Adipocyte (in vitro differentiated cells): Measurements from ENCODE around the gene BACH2.

Experiments used
- DNase-seq: peaks from one replicate; pipeline ENCODE4 v3.0.0-alpha.2; 2015; ENCODE audit warnings: low read depth
- H3K27me3 ChIP-seq: replicated peaks from 2 replicates; pipeline ENCODE4 v1.7.0; 2013; ENCODE audit warnings: mild to moderate bottlenecking, low read length, moderate library complexity; ENCODE audit not compliant: control insufficient read depth, insufficient read depth
- H3K36me3 ChIP-seq: 2 replicates; pipeline ENCODE4 v1.7.0; 2013; ENCODE audit warnings: low read length, mild to moderate bottlenecking, moderate library complexity; ENCODE audit not compliant: control insufficient read depth, insufficient read depth, severe bottlenecking
- H3K4me1 ChIP-seq: 2 replicates; pipeline ENCODE4 v1.7.0; 2013; ENCODE audit warnings: mild to moderate bottlenecking, low read length, moderate library complexity; ENCODE audit not compliant: control insufficient read depth, insufficient read depth
- H3K4me3 ChIP-seq: 2 replicates; pipeline ENCODE4 v1.7.0; 2013; ENCODE audit warnings: mild to moderate bottlenecking, low read length, moderate library complexity
- H3K9ac ChIP-seq: 2 replicates; pipeline ENCODE4 v1.7.0; 2013; ENCODE audit warnings: mild to moderate bottlenecking, low read length, moderate library complexity
- H3K9me3 ChIP-seq: 2 replicates; pipeline ENCODE4 v1.7.0; 2013; ENCODE audit warnings: mild to moderate bottlenecking, low read length, moderate library complexity; ENCODE audit not compliant: control insufficient read depth

The BACH2 gene

DNA sequence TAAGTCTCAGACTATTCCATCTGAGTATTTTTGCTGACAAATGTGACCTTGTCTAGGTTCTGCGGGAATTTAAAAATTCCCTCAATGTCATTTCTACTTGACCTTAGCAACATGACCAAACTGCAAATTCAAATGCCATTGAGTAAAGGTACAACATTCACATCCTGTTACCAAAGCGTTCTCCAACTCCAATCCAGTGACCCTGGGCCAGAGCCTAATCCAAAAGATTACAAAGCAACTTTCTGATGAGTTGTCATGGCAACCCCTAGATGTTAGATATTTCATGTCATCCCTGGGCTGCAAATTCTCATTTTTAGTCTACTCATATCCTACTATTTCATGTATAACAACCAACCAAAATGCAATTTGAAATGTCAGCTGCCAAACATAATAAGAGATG lies 65.3 kb downstream of the BACH2 start:
- Histone ChIP-seq H3K9ac (no peak overlapping the region), H3K36me3 (no peaks in the 10 kb centered on the region), H3K4me3 (no peak overlapping the region), H3K4me1 (no peaks in the 10 kb centered on the region), H3K27me3 (no peaks in the 10 kb centered on the region), H3K9me3 (no peaks in the 10 kb centered on the region)
- no peak for DNase-seq

DNA sequence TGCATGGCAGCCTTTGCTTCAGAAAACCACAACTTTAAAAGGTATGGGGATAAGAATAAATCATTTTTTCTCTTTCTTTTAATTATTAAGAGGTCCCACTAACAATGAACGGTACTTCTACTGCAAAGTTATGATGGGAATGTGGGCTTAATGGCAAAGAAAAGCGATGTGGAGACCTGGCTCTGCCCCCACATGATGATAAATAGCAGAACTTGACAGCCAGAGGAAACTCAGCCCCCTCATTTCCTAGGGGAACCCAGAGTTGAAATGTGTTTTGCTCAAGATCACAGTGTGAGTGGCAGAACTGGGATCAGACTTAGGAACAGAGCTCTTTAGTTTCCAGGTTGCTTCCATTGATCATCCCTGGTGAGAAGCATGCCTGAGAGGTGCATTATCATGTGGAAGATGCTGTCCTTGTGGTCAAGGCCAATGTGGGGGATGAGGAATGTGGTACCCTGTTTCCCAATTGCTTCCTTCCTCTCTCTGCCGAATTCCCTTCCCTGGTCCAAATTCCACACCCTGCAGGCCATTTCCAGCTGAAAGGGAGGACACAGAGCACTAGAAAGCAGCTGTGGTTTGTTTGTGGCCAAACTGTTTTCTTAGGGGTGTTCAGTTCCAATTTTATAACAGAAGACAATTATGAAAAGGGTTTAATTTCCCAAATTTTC lies 66.0 kb downstream of the BACH2 start:
- no peaks in the 10 kb centered on the region for H3K36me3 ChIP-seq
- no peak for DNase-seq
- H3K27me3 ChIP-seq, result no peaks in the 10 kb centered on the region
- H3K4me3 ChIP-seq, result no peak overlapping the region
- no peaks in the 10 kb centered on the region for H3K4me1 ChIP-seq
- H3K9me3 ChIP-seq, result no peaks in the 10 kb centered on the region
- H3K9ac ChIP-seq, result no peak overlapping the region

DNA sequence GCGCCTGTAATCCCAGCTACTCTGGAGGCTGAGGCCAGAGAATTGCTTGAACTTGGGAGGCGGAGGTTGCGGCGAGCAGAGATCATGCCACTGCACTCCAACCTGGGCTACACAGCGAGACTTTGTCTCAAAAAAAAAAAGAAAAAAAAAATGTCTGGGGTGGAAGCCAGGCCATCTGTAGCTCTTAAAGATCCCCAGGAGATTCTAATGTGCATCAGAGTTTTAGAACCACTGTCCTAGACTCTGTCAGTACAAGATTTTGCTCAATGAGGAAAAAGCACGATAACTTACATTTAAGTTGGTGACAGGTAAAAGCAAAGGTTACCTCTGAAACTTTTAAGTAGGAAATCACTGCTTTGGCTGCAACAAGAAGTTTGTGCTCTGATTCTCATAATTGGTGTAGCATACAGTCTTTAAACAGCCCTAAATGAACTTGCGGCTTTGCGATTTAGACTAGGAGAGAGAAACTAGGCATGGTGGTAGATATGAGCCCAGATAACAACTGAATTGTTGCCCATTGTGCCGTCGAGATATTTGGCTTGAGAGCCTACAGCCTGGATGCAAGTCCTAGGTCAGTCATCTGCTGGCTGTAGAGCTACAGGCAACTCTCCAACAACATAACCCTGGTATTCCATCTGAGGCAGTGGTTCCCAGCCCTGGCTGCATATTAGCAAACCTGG lies 67.2 kb downstream of the BACH2 start:
- DNase-seq, result no peak

DNA sequence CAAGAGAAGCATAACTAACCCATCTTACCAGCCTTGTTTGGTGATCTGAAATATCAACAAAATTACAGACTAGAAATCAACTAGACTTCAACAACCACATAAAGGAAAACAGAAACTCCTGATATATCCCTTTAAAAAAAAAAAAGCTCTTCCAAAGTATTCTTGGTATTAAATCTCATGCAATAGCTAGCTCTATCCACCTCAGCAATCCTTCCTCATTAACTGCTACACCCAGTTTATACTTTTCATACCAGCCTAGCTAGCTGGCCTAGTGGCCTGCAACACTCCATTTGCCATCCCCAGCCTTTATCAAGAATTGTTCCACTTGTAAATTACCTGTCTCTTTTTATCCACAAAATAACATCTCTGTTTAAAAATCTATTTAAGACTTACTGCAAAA lies 69.0 kb downstream of the BACH2 start:
- Histone ChIP-seq H3K4me3 (no peak overlapping the region), H3K27me3 (no peaks in the 10 kb centered on the region), H3K9ac (no peak overlapping the region), H3K9me3 (peaks cover 6% of the 10 kb centered on the region), H3K36me3 (no peaks in the 10 kb centered on the region), H3K4me1 (no peaks in the 10 kb centered on the region)
- peak; percentile 30 for DNase-seq

More for the DNA sequence above, 67.2 kb downstream of the BACH2 start:
- Histone ChIP-seq H3K36me3 (no peaks in the 10 kb centered on the region), H3K4me1 (no peaks in the 10 kb centered on the region), H3K9ac (no peak overlapping the region), H3K4me3 (no peak overlapping the region), H3K27me3 (no peaks in the 10 kb centered on the region), H3K9me3 (no peaks in the 10 kb centered on the region)

DNA sequence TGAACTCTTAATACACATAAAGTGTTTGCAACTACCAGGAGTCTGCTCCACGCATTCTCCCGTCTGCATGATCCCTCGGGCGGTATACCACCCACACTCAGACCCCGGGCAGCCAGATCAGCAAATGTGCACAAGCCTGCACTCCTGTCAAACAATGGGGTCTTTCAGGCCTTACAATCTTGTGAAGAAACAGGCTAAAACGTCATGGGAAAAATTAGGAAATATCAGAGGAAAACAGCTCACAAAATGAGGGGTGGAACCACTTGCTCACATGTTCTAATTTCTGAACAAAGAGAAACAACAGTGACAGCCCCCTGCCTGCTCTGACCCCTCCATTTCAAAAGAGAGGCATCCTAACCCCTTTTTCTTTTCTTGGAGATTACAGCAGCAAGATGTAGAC lies 69.4 kb downstream of the BACH2 start:
- H3K36me3 ChIP-seq, result no peaks in the 10 kb centered on the region
- H3K4me3 ChIP-seq, result no peak overlapping the region
- H3K9me3 ChIP-seq, result peaks cover 10% of the 10 kb centered on the region
- H3K9ac ChIP-seq, result no peak overlapping the region
- DNase-seq, result no peak
- H3K27me3 ChIP-seq, result no peaks in the 10 kb centered on the region
- H3K4me1 ChIP-seq, result no peaks in the 10 kb centered on the region

DNA sequence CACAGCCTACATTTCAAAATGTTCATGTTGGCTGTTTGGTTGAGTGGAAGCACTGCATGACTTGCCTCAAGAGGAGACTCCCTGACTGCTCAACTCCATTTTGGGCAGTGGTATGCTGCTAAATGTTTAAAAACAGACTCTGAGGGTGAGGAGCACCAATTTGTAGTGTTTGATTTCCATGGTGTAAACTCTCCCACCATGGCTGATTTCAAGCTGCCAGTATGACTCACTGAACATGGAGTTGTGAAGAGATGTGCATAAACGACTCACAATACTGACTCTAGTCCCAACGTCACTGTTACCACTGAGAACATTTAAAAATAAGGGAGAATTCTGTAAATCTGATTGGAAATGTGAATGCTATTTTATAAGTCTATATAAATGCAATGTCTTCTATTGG lies 70.4 kb downstream of the BACH2 start:
- no peak overlapping the region for H3K4me3 ChIP-seq
- peaks cover 10% of the 10 kb centered on the region for H3K9me3 ChIP-seq
- no peaks in the 10 kb centered on the region for H3K4me1 ChIP-seq
- H3K9ac ChIP-seq, result no peak overlapping the region
- H3K36me3 ChIP-seq, result no peaks in the 10 kb centered on the region
- H3K27me3 ChIP-seq, result no peaks in the 10 kb centered on the region
- DNase-seq, result no peak

DNA sequence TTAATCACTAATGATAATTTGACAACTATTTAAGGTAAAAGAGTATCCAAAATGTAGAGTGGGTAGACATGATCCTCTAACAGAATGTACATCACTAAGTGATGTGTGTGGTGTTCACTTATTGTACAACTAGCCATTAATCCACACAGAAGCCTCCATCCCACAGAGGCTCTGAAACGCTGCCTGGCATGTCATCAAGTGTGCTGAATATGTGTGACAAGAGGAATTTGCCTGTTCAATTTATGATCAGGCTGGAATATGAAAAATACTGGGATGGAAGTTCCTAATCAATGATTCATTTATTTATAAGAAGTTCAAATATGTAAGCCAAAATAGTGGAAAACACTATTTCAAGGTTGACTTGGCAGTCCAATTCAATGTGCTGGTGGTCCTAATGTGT lies 72.4 kb downstream of the BACH2 start:
- Histone ChIP-seq H3K27me3 (no peaks in the 10 kb centered on the region), H3K36me3 (no peaks in the 10 kb centered on the region), H3K4me3 (no peak overlapping the region), H3K9me3 (peaks cover 10% of the 10 kb centered on the region), H3K4me1 (peaks cover 6% of the 10 kb centered on the region), H3K9ac (no peak overlapping the region)
- DNase-seq, result no peak

DNA sequence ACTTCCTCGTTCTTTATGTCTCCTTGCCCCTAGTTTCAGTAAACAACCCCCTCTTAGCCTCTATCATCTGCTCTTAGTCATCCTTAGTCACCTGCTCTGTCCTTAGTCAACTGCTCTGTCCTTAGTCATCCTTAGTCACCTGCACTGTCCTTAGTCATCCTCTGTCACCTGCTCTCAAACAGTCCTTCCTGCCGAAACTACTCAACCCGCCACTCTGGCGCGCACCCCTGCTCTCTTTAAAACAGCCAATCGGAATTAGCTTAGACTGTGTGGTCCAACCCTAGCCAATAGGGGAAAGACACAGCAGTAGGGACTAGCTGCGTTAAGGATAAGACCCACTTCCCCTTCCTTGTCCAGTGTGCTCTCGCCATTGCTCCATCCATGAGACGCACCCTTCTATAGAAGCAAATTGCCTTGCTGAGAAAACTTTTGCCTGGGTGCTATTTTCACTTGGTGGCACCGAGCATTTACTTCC lies 73.9 kb downstream of the BACH2 start:
- Histone ChIP-seq H3K4me3 (no peak overlapping the region), H3K27me3 (no peaks in the 10 kb centered on the region), H3K4me1 (peaks cover 17% of the 10 kb centered on the region), H3K36me3 (no peaks in the 10 kb centered on the region), H3K9me3 (peaks cover 10% of the 10 kb centered on the region), H3K9ac (no peak overlapping the region)
- DNase-seq, result no peak

DNA sequence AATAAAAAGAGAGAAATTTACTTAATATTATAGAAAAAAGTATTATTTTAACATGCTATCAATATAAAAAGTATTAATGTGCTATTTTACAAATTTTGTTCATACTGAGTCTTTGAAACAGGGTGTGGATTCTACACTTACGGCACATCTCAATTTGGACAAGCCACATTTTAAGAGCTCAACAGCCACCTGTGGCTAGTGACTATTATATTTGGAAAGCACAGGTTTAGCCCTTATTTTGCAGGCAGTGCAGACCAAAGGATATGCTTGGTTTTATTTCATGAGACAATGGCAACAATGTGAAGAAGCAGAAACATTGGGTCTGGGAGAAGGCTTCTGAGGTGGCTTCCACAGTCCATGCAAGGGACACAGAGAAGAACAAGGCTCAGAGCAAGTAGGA lies 74.6 kb downstream of the BACH2 start:
- no peak for DNase-seq
- peaks cover 25% of the 10 kb centered on the region for H3K4me1 ChIP-seq

DNA sequence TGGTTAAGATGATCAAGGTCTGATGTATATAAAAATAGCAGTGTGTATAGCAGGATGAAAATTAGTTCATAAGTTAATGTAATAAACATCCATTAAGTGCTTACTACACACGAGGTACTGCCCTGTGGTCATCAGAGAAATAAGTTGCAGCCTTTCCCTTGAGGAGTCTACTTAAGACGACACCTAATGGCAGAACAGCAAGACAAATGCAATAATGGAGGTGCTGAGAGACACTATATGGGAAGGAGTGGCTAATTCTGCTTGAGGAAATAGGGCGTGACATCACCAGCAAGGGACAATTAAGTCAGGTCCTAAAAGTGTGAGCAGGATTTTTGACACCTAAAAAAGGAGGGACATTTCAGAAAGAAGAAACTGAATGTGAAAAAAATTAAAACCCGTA lies 75.2 kb downstream of the BACH2 start:
- peaks cover 10% of the 10 kb centered on the region for H3K9me3 ChIP-seq
- DNase-seq, result no peak
- no peaks in the 10 kb centered on the region for H3K27me3 ChIP-seq
- H3K36me3 ChIP-seq, result no peaks in the 10 kb centered on the region
- no peak overlapping the region for H3K4me3 ChIP-seq
- no peak overlapping the region for H3K9ac ChIP-seq
- peaks cover 27% of the 10 kb centered on the region for H3K4me1 ChIP-seq

More for the DNA sequence above, 74.6 kb downstream of the BACH2 start:
- Histone ChIP-seq H3K9me3 (peaks cover 10% of the 10 kb centered on the region), H3K27me3 (no peaks in the 10 kb centered on the region), H3K9ac (no peak overlapping the region), H3K4me3 (no peak overlapping the region), H3K36me3 (no peaks in the 10 kb centered on the region)

DNA sequence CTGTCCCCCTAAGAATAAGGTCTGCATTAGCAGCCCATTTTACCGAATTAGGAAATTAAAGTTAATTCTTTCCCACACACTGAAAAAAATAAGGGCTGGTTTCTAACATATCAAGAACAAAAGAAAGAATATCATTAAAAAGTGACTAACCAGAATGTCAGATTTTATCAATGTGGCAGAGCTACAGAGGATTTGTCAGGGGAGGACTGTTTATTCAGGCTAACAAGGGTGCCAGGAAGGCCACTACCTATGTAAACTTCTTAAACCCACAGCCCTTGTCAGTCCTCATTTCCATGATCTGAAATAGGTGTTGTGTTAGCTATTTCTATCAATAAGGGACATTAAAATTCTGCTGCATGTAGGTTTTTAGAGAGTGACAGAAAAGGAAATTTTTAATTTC lies 76.4 kb downstream of the BACH2 start:
- Histone ChIP-seq H3K4me3 (no peak overlapping the region), H3K9me3 (peaks cover 10% of the 10 kb centered on the region), H3K27me3 (no peaks in the 10 kb centered on the region), H3K4me1 (peaks cover 27% of the 10 kb centered on the region), H3K36me3 (no peaks in the 10 kb centered on the region), H3K9ac (no peak overlapping the region)
- no peak for DNase-seq
